ENCODE data around the gene STK39.
"Not testable (repeated sequence)": the region's sequence is repeated elsewhere in the genome, so short reads cannot be mapped to it uniquely, and the experiment has no call there.

STK39 gene

DNA sequence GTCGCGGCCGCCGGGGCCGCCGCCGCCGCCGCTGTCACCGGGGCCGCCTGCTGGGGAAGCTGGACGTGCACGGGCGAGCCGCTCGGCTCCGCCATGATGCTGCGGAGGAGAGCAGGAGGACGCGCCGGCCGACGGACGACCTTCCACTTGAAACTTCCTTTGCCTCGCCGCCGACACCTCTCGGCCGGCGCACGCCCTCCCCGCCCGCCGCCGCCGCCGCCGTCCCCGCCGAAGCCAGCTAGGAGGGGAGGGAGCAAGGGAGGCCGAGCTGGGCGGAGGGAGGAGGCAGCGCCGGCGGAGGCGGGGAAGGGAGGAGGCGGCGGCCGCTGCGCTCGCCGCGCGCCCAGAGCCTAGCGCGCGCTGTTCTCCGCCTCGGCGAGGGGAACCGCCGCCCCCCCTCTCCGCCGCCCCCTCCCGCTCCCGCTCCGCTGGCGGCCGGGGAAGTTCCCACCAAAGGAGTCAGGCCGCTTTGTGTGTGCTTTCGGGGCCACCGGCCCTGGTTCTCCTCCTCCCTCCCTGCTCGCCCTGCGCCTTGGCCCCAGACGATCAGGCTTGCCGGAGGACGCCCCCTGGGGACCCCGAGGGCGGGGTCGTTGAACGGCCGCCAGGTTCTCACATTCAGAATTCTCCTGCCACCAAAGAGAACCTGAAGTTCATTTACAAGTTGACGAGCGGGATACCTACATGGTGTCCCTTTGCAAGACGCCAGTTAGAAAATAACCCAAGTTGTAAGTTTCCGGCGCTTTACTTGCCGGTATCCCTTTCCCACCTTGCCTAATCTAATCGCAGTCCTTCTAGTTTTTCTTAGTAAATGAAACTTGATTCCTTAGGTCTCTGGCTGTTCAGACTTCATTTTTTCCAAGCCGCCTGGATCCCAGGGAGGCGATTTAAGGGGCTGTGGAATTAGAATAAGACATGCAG lies at the start of gene STK39:
TSS of gene STK39 (minus strand) at position 255 of the 921 bp plus-strand sequence. CDS start at position 95, 160 bp downstream.
- in situ Hi-C loops (cut with HindIII; ENCODE audit: low sequenced_read_pairs), result loop anchor here (5.0 to 10.0 kb wide), 3 partner anchors 35 to 297 kb away; no protein-coding TSS in a partner anchor

DNA sequence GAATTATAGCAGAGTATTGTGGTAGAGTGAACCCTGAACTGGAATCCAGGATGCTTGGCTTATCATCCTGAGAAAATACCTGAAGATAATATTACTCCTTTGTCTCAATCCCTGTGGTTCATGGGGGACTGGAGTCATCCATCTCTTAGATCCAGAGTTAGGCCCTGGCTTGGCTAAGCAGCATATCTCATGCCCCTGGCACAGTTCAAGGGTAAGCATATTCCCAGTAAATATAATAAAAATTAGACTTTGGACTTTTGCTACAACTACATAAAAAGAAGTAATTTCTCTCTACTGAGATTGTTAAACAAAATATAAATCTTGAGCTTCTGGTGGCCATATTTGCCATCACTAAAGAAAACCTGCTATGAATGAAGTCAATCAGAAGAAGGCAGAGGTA lies 47.7 kb upstream of the STK39 start:
- in situ Hi-C loops (cut with HindIII; ENCODE audit: low sequenced_read_pairs), result no loop called here

DNA sequence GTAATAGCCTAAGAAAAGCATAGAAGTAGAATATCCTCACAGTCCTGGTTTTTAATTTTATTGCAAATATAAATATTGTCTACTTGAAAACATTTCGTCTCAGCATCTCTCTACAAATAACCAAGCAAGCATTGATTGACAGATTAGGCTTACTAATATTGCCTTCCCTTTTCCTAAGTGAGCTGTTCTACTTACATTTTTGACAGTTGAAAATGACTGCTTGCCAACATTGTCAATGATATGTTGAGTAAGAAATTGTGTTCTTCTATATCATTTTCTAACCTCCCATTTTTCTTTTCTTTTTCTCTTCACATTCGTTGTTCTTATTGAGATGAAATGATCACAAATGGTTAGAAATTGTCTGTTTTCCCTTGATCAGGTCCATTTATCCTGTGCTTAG lies 47.0 kb upstream of the STK39 start:
- in situ Hi-C loops (cut with HindIII; ENCODE audit: low sequenced_read_pairs), result no loop called here

- in situ Hi-C loops (cut with HindIII; ENCODE audit: low sequenced_read_pairs), result no loop called here
Observed at GRCh38 chr2:168293766-168294165, 46.4 kb upstream of the STK39 start.

DNA sequence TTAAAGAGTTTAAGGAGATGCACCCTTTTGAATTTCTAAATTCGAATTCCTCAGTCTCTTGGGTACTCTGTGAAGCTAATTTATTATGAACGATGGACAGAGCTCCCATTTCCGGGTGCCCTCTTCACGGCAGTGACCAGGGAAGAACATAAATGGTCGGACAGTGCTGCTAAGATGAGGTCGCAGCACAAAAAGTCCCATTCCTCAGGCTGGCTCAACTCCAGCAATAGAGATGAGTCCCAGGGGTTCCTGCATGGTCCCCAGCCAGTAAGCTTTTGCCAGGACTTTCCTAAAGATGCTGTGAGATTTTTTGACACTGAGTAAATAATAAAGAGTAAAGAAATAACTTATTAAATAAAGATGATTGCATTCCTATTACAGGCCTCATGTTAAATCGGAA lies 43.0 kb upstream of the STK39 start:
- in situ Hi-C loops (cut with HindIII; ENCODE audit: low sequenced_read_pairs), result no loop called here

DNA sequence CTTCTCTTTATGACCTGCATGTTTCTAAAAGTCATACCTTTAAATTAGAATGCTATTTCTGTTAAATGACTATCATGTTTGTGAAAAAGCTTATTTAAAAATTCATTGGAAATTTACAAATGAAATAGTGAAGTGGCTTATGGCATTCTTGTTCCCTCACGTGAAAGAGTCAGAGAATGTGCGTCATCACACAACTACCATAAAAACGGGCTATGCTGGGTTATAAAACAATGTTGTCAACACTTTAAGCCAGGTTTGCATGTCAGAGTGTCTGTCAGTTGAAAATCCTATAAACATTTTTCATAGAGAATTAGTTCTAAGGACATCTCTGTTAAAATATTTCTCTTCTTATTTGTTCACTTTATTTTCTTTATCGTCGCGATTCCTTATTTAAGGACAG lies 42.5 kb upstream of the STK39 start:
- in situ Hi-C loops (cut with HindIII; ENCODE audit: low sequenced_read_pairs), result no loop called here

DNA sequence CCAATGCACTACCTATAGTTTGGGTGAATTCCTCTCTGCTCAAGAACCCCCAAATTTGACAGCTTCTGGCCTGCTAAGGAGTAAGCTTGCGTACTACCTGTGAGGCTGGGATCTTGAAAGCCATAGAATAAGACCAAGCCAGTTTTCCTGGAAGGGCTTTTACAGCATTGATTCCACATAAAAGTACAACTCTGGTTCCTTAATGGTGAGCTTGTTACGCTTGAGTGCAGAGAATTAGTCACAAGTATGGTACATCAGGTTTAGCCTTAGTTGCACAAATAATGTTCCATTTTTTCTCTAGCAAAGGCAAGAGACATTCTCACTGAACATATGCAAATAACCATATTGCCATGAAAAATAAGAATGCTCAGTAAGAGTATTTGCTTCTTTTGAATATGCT lies 39.1 kb upstream of the STK39 start:
- in situ Hi-C loops (cut with HindIII; ENCODE audit: low sequenced_read_pairs), result no loop called here

- in situ Hi-C loops (cut with HindIII; ENCODE audit: low sequenced_read_pairs), result no loop called here
Observed at GRCh38 chr2:168278424-168278888, 31.1 kb upstream of the STK39 start.

DNA sequence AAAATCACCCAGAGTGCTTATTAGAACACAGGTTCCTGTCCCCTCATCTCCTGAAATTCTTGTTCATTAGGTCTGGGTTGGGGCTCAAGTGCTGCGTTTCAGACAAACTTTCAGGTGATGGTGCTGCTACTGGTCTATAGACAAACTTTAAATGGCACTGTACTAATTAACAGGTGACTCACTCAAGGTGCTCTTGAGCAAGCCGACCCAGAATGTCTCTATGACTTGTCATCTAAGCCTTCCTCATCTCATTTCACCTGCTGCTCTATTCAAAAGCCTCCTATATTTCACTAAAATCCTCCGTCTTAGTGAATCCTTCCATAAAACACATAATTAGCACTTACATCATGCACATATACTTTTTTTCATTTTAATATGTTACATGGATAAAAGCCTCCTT lies 29.9 kb upstream of the STK39 start:
- in situ Hi-C loops (cut with HindIII; ENCODE audit: low sequenced_read_pairs), result no loop called here

DNA sequence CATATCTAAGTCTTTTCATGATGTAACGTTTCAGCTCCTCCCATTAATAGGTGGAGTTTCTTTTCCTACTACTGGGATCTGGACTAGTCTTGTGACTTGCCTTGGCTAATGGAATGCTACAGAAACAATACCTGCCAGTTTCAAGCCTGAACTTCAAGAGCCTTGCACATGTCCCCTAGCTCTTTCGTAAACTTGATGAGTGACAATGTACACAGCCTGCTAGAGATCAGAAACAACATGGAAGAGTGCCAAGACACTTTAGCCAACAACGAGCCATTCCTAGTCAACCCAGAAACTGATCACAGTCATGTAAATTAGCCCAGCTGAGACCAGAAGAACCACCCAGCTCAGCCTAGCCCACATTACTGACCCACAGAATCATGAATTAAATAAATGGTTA lies 24.8 kb upstream of the STK39 start:
- in situ Hi-C loops (cut with HindIII; ENCODE audit: low sequenced_read_pairs), result no loop called here

GRCh38 chr2:168262926-168263325 lies 15.5 kb upstream of the STK39 start:
- in situ Hi-C loops (cut with HindIII; ENCODE audit: low sequenced_read_pairs), result not testable (repeated sequence)

- in situ Hi-C loops (cut with HindIII; ENCODE audit: low sequenced_read_pairs), result no loop called here
Observed at GRCh38 chr2:168256448-168256847, 9.1 kb upstream of the STK39 start.

DNA sequence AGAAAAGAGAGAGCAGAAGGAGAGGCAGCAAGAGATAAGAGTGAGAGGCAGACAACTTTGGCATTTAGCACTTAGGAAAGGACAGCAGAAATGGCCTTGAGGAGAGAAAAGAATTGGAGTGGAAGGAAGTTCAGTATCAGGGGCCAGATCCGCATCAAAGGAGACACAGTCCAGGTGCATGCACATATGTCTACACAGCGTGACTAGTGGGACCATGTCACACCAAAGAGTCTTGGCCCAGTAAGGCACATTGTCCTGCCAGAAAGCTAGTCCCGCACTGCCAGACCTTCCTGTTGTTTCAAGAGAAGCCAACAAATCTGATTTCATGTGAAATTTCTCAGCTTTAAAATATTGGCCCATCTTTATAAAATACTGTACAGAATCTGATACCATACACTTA lies 8.5 kb upstream of the STK39 start:
- in situ Hi-C loops (cut with HindIII; ENCODE audit: low sequenced_read_pairs), result no loop called here

GRCh38 chr2:168255103-168255502 lies 7.7 kb upstream of the STK39 start:
- in situ Hi-C loops (cut with HindIII; ENCODE audit: low sequenced_read_pairs), result no loop called here

DNA sequence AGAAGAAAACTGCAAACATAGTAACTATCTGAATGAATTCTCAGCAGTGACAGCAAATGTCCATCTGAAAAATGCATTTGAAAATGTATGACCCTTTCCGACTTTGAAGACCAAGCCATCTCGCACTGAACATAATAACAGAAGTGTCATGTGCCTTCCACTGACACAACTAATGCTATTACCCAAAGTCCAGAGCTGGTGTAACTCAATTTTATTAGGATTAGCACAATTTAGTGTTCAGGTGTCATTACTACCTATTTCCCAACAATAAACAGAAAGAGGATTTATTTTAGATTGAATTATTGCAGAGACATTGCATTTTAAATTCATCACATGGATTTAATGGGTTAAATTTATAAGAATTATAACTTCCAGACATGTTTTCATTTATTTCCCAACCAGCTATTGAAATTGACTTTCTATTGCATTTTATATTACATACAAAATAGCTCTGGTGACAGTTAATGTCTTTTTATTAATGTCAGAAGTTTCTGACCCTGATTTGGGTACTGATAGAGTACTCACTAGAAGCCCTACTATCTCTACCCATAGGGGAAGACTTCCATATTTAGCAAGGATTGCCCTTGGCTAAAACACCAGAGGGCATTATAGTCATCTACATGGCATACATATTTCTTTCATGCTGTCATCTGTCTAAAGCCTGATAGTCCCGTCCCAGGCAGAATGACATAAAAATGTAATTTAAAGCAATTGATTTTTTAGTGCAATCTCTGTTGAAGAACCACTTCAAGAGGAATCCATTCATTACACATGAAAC lies 7.0 kb upstream of the STK39 start:
- in situ Hi-C loops (cut with HindIII; ENCODE audit: low sequenced_read_pairs), result no loop called here

DNA sequence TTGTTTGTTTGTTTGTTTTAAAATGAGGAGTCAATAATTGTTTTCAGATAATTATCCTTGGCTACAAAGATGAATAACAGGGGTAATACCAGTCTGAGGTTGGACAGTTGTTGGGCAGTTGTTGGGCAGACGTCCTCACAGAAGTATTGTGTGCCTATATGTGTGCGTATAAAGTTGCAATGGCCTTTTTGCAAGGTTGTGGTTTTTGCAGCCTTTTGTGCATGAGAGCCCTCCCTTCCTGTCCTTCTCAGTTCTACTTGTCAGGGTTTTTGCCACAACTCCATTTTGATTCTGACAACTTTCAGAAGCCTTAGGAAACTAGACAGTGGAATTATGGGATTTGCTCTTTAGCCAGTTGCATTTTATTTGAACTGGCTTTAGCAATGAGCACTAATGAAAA lies 6.0 kb upstream of the STK39 start:
- in situ Hi-C loops (cut with HindIII; ENCODE audit: low sequenced_read_pairs), result no loop called here

- in situ Hi-C loops (cut with HindIII; ENCODE audit: low sequenced_read_pairs), result no loop called here
Observed at GRCh38 chr2:168252976-168253375, 5.6 kb upstream of the STK39 start.

- in situ Hi-C loops (cut with HindIII; ENCODE audit: low sequenced_read_pairs), result loop anchor here (5.0 to 10.0 kb wide), 3 partner anchors 34 to 298 kb away; no protein-coding TSS in a partner anchor
Observed at GRCh38 chr2:168246483-168247340, 683 bp downstream of the STK39 start.

- in situ Hi-C loops (cut with HindIII; ENCODE audit: low sequenced_read_pairs), result loop anchor here (5.0 to 10.0 kb wide), 3 partner anchors 34 to 299 kb away; no protein-coding TSS in a partner anchor
Observed at GRCh38 chr2:168246072-168246482, 1.3 kb downstream of the STK39 start.

- in situ Hi-C loops (cut with HindIII; ENCODE audit: low sequenced_read_pairs), result loop anchor here (5.0 to 10.0 kb wide), 3 partner anchors 33 to 300 kb away; no protein-coding TSS in a partner anchor
Observed at GRCh38 chr2:168245074-168245825, 2.1 kb downstream of the STK39 start.

Data from endothelial cell of hepatic sinusoid (primary cell).